OCI-LY3 (cell line): Measurements from ENCODE around the gene HDAC4.

ENCODE experiments used
- H2AFZ ChIP-seq: fragments of 200-600, 300-600 bp; shearing (Covaris generic); 2 replicates; pipeline ENCODE4 v1.6.0; 2014; ENCODE audit warnings: antibody characterized with exemption, low read depth, low read length
- H3K27ac ChIP-seq: fragments of 200-600, 300-600 bp; sonication (generic); 2 replicates; pipeline ENCODE4 v1.5.1; 2014; ENCODE audit warnings: mild to moderate bottlenecking, low read length, moderate library complexity, mixed read lengths
- H3K27me3 ChIP-seq: fragments of 200-600, 300-600 bp; sonication (generic); 2 replicates; pipeline ENCODE4 v1.6.1; 2014; ENCODE audit warnings: low read depth, low read length, mixed read lengths
- H3K36me3 ChIP-seq: fragments of 200-600, 300-600 bp; sonication (generic); replicated peaks from 2 replicates; pipeline ENCODE3; 2014; ENCODE audit warnings: low read depth, low read length, mixed read lengths
- H3K4me1 ChIP-seq: fragments of 300-600, 200-600 bp; sonication (generic); 2 replicates; pipeline ENCODE4 v1.6.1; 2014; ENCODE audit warnings: low read length, mixed read lengths
- H3K4me2 ChIP-seq: fragments of 200-600, 300-600 bp; sonication (generic); 2 replicates; pipeline ENCODE4 v1.6.1; 2014; ENCODE audit warnings: low read length, mixed read lengths
- H3K4me3 ChIP-seq: fragments of 300-600, 200-600 bp; sonication (generic); 2 replicates; pipeline ENCODE4 v1.5.1; 2014; ENCODE audit warnings: antibody characterized with exemption, mild to moderate bottlenecking, low read length, moderate library complexity
- H3K79me2 ChIP-seq: fragments of 300-600, 200-600 bp; shearing (Covaris generic); 2 replicates; pipeline ENCODE4 v1.6.1; 2014; ENCODE audit warnings: mild to moderate bottlenecking, low read length, mixed read lengths
- H3K9ac ChIP-seq: fragments of 300-600, 200-600 bp; shearing (Covaris generic); 2 replicates; pipeline ENCODE4 v1.6.0; 2014; ENCODE audit warnings: mild to moderate bottlenecking, low read length, moderate library complexity
- H3K9me3 ChIP-seq: fragments of 200-600, 300-600 bp; shearing (Covaris generic); 2 replicates; pipeline ENCODE4 v1.6.1; 2014; ENCODE audit warnings: low read length, mixed read lengths; ENCODE audit not compliant: insufficient read depth
- H4K20me1 ChIP-seq: fragments of 200-600, 300-600 bp; sonication (generic); 2 replicates; pipeline ENCODE4 v1.6.1; 2016; ENCODE audit warnings: low read length, mixed read lengths; ENCODE audit not compliant: insufficient read depth
- CTCF ChIP-seq: fragments of 200-600, 300-600 bp; sonication (generic); IDR thresholded peaks from 2 replicates; pipeline ENCODE4 v1.5.1; 2014; ENCODE audit warnings: antibody characterized with exemption, low read length, low read depth
- EZH2phosphoT487 ChIP-seq: fragments of 200-600 bp; shearing (Covaris generic); IDR thresholded peaks from 2 replicates; pipeline ENCODE4 v1.6.1; 2018; ENCODE audit warnings: antibody characterized with exemption, mixed run types, low read depth

Gene HDAC4

GRCh38 chr2:239330836-239331235, 70.0 kb downstream of the HDAC4 start:
- Histone ChIP-seq H3K79me2 (no peaks in the 10 kb centered on the region), H3K9ac (no peak overlapping the region), H4K20me1 (peaks cover 2% of the 10 kb centered on the region; the same call in 1 of the 2 replicates), H3K4me3 (no peak overlapping the region), H3K4me1 (peaks cover 15% of the 10 kb centered on the region), H3K9me3 (no peaks in the 10 kb centered on the region), H2AFZ (no peak overlapping the region), H3K27me3 (no peaks in the 10 kb centered on the region), H3K36me3 (no peaks in the 10 kb centered on the region), H3K4me2 (no peak overlapping the region), H3K27ac (no peak overlapping the region)
- TF ChIP-seq CTCF (no peak), EZH2phosphoT487 (no peak)

GRCh38 chr2:239329972-239330572, 70.7 kb downstream of the HDAC4 start:
- no peak overlapping the region for H2AFZ ChIP-seq
- no peak overlapping the region for H3K4me3 ChIP-seq
- TF ChIP-seq CTCF (no peak), EZH2phosphoT487 (no peak)
- no peaks in the 10 kb centered on the region for H3K36me3 ChIP-seq
- no peak overlapping the region for H3K27ac ChIP-seq
- peaks cover 15% of the 10 kb centered on the region for H3K4me1 ChIP-seq
- no peak overlapping the region for H3K9ac ChIP-seq
- H3K27me3 ChIP-seq = no peaks in the 10 kb centered on the region
- H3K4me2 ChIP-seq = no peak overlapping the region
- H4K20me1 ChIP-seq = peaks cover 2% of the 10 kb centered on the region; the same call in 1 of the 2 replicates
- no peaks in the 10 kb centered on the region for H3K79me2 ChIP-seq
- no peaks in the 10 kb centered on the region for H3K9me3 ChIP-seq

- no peak overlapping the region for H3K27ac ChIP-seq
- H3K4me3 ChIP-seq = no peak overlapping the region
- peaks cover 15% of the 10 kb centered on the region for H3K4me1 ChIP-seq
- H3K9me3 ChIP-seq = no peaks in the 10 kb centered on the region
- no peaks in the 10 kb centered on the region for H3K27me3 ChIP-seq
- peaks cover 2% of the 10 kb centered on the region; the same call in 1 of the 2 replicates for H4K20me1 ChIP-seq
- no peak overlapping the region for H3K4me2 ChIP-seq
- H3K79me2 ChIP-seq = no peaks in the 10 kb centered on the region
- no peak for TF ChIP-seq CTCF
- H3K9ac ChIP-seq = no peak overlapping the region
- H3K36me3 ChIP-seq = no peaks in the 10 kb centered on the region
- H2AFZ ChIP-seq = no peak overlapping the region
These were observed 71.4 kb downstream of the HDAC4 start for GRCh38 chr2:239329284-239329971.

GRCh38 chr2:239328351-239329191, 72.2 kb downstream of the HDAC4 start:
- H4K20me1 ChIP-seq = peaks cover 2% of the 10 kb centered on the region; the same call in 1 of the 2 replicates
- H3K36me3 ChIP-seq = no peaks in the 10 kb centered on the region
- H3K79me2 ChIP-seq = no peaks in the 10 kb centered on the region
- H3K4me1 ChIP-seq = peaks cover 15% of the 10 kb centered on the region
- no peak overlapping the region for H3K9ac ChIP-seq
- no peak overlapping the region for H3K4me3 ChIP-seq
- no peak for TF ChIP-seq CTCF
- TF ChIP-seq EZH2phosphoT487 = no peak
- no peak overlapping the region for H3K27ac ChIP-seq
- H2AFZ ChIP-seq = no peak overlapping the region
- H3K4me2 ChIP-seq = no peak overlapping the region
- H3K27me3 ChIP-seq = no peaks in the 10 kb centered on the region
- no peaks in the 10 kb centered on the region for H3K9me3 ChIP-seq
